GM20431 (cell line): ENCODE measurements around the gene CYP2R1.

Source experiments
- in situ Hi-C: fragments of 300-500 bp; cut with MseI, MboI; formaldehyde crosslinking; loops from one replicate; pipeline ENCODE4 v1.15.0; 2020; ENCODE audit warnings: low sequenced_read_pairs; ENCODE audit not compliant: unreplicated experiment

CYP2R1 gene, protein sequence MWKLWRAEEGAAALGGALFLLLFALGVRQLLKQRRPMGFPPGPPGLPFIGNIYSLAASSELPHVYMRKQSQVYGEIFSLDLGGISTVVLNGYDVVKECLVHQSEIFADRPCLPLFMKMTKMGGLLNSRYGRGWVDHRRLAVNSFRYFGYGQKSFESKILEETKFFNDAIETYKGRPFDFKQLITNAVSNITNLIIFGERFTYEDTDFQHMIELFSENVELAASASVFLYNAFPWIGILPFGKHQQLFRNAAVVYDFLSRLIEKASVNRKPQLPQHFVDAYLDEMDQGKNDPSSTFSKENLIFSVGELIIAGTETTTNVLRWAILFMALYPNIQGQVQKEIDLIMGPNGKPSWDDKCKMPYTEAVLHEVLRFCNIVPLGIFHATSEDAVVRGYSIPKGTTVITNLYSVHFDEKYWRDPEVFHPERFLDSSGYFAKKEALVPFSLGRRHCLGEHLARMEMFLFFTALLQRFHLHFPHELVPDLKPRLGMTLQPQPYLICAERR

DNA sequence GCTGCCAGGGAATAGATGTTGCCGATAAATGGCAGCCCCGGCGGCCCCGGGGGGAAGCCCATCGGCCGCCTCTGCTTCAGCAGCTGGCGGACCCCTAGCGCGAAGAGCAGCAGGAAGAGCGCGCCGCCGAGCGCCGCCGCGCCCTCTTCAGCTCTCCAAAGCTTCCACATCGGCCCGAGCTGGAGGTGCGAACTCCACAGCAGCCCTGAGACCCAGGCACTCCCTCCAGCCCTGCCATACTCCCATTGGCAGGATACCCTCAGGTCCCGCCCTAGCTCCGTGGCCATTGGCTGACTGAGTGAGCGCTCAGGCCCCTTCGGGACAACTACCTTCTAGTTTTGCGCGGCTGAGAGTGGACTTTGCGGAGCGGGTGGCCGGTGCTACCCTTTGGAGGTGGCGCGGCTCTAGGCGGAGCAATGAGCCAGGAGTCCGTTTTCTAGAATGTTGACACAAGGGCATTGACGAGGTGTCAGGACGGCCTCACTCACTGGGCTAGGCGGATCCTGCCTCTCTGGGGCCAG, at the start of gene CYP2R1:
Gene CYP2R1 (minus strand): TSS at position 196 of the 521 bp plus-strand sequence. CDS start 26 bp downstream, at position 170.
- in situ Hi-C loops: no loop called here

DNA sequence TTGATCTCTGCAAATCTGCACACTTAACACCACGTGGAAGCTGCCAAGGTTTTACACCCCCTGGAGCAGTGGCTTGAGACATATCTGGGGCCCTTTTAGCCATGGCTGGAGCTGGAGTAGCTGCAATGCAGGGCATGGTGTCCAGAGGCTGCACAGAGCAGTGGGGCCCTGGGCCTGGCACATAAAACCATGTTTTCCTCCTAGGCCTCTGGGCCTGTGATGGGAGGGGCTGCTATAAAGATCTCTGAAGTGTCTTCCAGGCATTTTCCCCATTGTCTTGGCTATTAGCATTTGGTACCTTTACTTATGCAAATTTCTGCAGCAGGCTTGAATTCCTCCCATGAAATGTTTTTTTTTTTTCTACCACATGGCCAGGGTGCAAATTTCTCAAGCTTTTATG, 46.9 kb upstream of the CYP2R1 start:
- in situ Hi-C loops: no loop called here

DNA sequence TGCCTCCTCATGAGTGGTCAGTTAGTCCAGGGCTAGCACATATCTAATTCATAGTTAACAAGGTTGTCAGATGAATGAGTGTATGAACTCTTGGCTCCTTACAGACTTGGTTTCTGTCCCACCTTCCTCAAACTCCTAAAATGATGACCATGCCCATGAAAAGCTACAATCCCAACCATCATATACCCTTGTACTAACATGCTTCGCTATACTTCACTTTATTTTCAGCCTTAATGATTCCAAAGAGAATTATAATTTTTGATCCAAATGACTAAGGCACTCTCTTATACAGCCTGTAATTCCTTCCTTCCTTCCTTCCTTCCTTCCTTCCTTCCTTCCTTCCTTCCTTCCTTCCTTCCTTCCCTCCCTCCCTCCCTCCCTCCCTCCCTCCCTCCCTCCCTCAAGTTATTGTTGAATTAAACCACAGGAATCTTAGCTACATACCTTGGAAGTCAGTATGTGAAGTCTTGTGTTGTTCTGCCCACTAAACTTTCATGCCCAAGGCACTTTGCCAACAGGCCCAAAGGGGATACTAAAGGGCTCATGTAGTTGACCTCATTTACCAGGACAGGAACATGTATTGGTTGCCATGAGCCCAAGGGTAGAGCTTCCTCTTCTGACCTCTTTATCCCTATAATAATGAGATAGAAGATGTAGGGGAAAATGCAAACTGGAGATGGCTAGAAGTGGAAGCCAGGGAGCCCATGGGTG, 42.8 kb upstream of the CYP2R1 start:
- in situ Hi-C loops: no loop called here

DNA sequence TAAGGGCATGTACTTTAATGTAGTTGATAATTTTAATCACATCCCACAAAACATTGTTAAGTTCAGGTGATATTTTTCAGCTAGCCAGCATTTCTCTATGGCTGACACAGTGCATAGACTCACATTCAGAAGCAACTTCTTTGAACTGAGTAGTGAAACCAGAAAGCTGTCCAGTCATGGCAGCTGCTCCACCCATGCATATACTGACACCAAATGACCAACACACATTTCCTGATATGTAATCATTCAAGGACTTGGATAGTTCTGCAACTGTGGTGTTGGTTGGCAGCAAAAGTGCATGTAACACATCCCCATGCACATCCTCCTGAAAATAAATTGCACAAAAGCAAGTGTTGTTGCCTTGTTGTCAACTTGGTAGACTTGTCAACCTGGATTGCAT, 40.4 kb upstream of the CYP2R1 start:
- in situ Hi-C loops: no loop called here

DNA sequence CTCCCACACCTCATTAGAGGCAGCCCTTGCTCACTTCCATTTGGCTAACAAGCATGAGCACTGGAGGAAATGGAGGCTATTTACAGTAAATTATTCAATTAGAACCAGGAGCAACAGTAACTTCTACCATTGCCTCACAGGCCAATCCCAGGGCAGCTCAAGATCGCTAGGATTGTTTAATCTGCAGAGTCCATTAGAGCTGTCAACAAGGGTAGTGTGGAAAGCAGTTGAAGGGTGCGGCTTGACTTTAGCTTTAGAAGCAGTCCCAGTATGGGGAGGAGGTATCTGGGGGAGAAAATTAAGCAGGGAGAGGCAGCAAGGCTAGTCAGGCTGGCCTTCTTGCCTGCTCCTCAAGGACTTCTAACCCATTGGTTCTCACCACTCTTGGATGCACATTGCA, 38.3 kb upstream of the CYP2R1 start:
- in situ Hi-C loops: no loop called here

DNA sequence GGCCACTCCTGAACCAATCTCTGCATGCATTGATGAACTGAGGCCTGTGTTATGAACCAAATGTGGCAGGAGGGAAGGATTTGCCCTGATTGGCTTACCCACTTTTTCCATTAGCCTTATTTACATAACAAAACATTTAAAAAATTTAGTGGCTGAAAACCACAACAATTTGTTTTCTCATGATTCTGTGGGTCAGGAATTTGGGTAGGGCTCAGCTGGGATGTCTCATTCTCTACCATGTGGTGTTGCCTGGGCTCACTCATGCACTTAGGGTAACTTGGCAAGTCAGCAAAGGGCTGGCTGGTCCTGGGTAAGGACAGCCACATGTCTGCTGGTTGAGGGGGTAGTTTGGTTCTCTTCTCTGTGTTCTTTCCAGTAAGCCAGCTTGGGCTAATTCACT, 35.1 kb upstream of the CYP2R1 start:
- in situ Hi-C loops: no loop called here

DNA sequence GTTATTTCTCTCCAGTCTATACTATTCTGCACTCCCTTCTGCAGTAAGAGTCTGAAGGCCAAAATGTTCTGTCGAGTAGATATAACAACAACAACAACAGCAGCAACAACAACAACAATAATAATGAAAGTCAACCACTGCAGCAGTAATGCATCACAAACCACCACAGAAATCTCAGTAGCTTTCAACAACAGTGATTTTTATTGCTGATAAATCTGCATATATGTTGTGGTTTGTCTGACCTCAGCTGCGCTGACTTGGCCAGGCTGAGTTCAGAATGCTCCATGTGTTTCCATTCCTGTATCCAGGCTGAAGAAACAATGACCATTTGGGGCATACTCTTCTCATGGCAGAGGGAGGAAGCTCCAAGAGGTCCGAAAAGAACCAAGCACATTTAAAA, 32.3 kb upstream of the CYP2R1 start:
- in situ Hi-C loops: loop anchor here (25.0 kb wide), 1 partner anchor 387 kb away; no protein-coding TSS in a partner anchor

DNA sequence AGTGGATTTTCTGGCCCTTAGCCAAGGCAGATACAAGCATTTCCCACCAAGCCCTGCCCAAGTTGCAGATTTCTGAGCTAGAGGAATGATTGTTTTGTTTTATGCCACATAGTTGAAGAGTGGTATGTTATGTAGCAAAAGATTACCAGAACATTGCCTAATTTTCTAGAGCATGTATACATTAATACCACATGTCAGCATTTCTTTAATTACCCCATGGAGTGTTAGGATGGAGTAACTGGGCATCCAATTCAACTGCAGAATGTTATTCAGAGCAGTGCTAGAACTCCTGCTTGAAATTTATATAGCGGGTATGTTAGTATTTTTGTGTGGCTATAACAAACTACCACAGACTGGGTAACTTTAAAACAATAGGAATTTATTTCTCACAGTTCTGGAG, 24.4 kb upstream of the CYP2R1 start:
- in situ Hi-C loops: loop anchor here (25.0 kb wide), 1 partner anchor 379 kb away; no protein-coding TSS in a partner anchor

DNA sequence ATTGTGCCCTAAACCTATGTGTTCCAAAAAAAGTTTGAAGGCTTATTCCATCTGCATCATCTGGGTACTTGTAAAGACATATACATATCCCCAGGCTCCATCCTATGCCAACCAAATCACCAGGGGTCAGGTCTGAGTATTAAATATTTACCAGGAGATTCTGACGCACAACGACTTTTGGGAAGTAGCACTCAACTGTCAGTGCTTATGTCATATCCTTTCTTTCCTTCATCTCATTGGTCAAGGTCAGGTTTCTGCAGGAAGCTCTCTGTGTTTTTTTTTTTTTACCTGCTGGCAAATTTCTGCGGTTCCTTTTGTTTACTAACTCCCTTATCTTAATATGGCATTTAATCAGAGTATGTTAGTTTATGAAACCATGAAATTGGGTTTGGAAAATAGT, 22.5 kb upstream of the CYP2R1 start:
- in situ Hi-C loops: loop anchor here (25.0 kb wide), 1 partner anchor 377 kb away; no protein-coding TSS in a partner anchor

DNA sequence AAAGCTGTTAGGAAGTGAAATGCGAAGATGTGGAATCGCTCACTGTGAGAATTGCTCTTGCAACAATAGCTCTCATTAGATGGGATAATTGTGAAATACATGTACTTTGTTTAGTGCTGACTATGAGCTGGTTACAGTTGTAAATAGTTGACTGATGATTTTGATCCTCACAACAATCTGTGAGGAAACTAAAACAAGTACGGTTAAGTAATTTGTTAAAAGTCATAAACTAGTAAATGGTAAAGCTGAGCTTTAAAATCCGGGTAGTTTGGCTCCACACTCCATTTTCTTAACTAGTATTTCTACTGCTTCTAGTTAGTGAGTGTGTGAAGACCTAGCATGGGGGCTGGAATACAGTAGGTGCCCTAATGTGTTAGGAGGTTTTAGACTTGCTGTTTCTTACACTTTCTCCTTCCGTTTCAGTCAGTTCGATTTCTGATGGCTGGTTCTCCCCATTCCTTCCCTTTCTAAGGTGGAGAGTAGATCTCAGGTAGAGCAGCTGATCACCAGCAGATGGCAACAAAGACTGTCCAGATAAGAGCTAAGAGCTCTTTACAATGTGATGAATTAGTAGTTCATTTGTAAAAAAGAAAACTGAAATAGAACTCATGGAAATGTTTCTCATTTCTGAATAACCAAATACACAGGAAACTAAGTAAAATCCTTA, 16.3 kb upstream of the CYP2R1 start:
- in situ Hi-C loops: loop anchor here (25.0 kb wide), 1 partner anchor 371 kb away; no protein-coding TSS in a partner anchor

DNA sequence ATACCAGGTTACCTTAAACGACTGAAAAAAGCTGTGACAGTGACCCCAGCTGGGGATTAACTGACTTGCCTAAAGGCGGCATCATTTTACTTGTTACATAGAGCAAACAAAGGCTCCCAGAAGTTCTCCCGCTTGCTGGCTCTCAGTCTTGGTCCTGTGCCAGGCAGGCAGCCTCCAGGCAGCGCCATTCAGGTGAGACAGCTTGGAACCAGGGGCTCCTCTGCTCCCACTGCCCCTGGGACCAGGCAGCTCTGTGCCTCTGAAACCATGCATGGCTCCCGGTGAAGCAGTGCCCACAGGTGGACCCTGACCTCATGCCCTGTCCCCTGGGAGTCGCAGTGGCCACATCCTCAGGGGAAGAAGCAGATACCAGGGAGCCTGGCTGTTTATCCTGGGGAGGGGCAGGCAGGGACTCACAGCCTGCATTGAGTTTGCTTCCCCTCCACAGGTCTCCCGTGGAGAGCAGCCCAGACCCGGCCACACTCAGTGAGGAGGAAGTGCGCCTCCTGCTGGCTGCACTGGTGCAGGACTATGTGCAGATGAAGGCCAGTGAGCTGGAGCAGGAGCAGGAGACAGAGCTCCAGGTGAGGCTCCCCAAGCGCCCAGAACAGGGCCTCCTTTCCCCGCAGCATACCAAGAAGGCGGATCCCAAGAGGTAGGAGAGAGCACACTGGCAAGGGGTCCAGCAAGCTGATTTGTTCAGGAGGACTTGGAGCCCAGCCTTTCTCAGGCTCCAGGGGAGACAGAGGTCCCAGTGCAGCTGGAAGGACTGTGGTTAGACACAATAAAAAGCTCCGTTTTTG, 15.6 kb upstream of the CYP2R1 start:
- in situ Hi-C loops: loop anchor here (25.0 kb wide), 1 partner anchor 370 kb away; no protein-coding TSS in a partner anchor

DNA sequence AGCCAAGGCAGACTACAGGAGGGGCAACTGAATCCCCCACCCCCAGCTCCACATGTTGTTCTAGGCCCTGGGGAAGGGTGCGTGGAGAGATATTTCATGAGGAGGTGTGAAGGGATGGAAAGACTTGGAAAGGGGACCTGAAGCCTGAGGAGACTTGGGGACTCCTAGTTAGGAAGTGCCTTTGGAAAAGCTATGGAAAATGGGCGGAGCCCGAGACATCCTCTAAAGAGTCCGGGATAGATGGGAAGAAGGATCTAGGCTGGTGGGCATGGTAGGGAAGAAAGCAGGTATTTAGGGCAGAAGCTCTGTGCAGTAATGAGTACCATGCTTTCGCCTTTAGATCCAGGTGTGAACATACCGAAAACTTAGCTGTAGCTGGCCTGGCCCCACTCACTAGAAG, 15.0 kb upstream of the CYP2R1 start:
- in situ Hi-C loops: loop anchor here (25.0 kb wide), 1 partner anchor 370 kb away; no protein-coding TSS in a partner anchor

DNA sequence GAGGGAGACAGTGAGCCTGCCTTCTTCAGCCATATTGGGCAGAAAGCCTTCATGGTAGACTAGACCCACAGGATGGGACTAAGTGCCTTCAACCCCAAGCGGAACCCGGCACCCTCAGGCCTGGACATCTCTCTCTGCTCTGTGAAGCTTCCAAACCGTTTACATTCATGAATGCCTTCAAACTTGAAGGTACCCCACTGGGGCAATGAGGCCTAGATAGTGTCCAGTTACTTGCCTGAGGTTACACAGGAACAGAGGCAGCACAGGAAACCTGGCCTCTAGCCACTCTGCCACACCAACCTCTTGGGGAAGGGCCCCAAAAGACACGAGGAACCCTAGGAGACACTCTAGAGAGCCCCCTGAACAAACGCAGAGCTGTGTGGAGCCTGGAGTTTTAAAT, 14.5 kb upstream of the CYP2R1 start:
- in situ Hi-C loops: loop anchor here (25.0 kb wide), 1 partner anchor 369 kb away; no protein-coding TSS in a partner anchor

DNA sequence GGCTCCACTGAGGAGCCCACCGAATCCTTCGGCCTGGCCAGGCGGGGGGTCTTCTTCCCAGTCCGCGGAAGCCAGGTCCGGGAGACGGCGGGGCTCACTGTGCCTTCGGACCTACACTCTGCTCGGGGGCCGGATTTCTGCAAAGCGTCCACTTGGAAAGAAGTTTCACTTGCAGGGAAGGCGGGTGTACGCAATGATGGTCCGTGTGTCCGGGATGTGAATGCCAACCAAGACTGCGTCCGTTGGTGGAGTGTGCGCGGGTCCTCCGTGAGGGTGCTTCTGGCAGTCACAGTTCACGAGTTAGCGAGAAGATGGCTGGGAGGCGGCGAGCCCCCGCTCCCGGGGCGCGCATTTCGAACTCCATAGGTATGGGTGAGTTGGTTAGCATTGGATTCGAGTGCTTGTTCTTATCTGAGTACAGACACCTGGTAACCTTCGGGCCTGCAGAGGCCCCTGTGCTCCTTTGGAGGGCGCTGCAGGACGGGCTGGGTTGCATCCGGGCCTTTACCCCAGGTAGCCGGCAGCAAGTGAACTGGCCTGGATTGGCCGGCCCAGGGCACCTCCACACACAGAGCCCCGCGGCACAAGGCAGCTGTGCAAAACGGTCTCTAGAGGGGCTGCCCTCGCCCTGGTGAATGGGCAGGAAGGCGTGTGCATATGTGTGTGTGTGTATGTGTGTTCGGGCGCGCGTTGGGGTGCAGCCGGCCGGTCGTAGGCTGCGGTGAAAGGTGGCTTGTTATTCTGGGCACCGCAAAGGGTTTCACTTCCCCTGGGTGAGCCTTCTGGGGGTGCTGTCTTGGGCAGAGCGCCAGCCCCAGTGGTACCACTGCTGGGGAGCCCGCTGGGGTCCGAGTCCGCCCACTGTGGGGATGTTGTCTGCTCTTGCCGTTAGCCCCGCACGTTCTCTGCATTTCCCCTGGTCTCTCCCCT, 13.3 kb upstream of the CYP2R1 start:
- in situ Hi-C loops: loop anchor here (25.0 kb wide), 1 partner anchor 368 kb away; no protein-coding TSS in a partner anchor

DNA sequence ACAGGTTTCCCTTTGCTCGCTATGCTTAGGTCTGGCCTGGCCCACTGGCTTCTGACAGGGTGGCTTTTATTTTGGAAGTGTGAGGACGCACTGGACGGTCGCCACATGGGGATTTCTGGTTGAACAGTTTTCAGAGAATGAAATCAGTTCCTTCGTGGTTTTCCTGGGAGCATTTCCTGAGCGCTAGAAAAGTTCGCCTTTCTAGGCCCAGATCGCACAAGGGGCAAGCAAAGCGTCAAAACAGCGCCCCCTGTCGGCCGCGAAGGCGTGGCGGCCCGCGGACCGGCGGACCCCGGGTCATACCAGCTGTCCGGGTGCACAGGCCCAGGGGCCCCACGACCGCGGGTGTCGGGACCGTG, 12.7 kb upstream of the CYP2R1 start:
- in situ Hi-C loops: loop anchor here (25.0 kb wide), 1 partner anchor 367 kb away; no protein-coding TSS in a partner anchor

DNA sequence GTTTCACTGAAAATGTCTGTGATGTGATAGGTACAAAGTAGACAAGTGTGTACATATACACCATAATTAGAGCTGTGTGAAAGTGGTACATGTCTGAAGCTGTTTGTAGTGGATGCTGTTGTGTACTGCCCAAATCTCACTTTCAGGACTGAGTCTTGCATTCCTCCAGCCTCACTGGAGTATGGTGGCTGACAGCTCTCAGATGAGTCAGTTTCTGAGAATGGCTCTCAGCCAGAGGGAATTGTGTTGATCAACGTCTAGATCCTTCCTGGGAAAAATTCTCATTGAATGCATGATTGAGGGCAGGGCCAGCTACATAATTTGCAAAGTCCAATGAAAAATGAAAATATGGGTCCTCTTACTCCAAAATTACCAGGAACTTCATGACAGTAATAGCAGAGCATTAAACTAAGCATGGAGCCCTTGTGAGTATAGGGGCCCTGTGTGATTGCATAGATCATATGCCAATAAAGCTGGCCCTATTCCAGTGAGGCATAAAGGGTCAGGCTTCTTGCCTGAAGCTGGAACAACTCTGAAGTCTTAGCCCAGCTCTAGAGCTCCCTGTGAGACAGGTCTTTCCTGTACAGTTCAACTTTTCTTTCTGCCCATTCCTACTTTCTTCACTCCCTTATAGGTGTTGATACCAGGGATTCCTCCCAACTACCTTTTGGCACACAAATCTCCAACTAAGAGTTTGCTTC, 10.8 kb upstream of the CYP2R1 start:
- in situ Hi-C loops: loop anchor here (25.0 kb wide), 1 partner anchor 365 kb away; no protein-coding TSS in a partner anchor

DNA sequence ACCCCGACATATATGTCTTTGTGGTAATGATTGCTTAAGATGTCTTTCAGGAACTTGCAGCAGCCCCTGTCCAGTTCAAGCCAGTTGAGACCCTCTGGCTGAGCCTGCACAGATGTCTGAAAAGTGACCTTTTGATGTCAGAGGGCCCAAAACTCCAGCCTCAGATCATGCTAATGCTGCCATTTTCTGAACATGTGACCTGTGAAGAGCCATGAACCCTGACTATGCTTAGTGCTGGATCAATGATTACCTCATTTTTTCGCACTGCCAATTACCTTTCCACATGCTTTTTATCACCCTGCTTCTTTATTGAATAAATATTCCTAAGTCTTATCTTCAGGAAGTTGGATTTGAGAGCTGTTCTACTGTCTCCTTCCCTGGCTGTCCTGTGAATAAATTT, 6.9 kb upstream of the CYP2R1 start:
- in situ Hi-C loops: no loop called here

DNA sequence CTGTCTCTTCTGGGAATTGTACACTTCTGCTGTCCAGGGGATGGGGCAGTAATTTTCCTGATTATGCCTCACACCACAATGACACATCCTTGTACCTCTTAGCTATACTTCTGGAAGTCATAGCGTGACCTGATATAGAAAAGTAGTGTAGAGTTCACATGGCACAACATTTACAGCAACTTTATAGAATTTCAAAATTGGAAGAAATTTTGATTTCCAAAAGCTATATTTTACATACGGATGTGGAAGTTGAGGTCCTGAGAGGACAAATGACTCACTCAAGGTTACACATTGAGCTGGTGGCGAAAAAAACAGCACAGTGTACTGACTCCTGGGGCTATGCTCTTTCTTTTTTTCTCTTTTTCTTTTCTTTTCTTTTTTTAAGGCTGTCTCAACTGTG, 6.3 kb upstream of the CYP2R1 start:
- in situ Hi-C loops: no loop called here
